Keratinocyte (primary cell): Measurements from ENCODE around the gene DMXL2. TPM values are rescaled to one million over a fixed set of nuclear protein-coding genes. Genes with fewer than 3 reads are reported as not detected.

Experiments
- DNase-seq: peaks from one replicate; pipeline ENCODE4 v3.0.0-alpha.2; 2011; ENCODE audit warnings: low read depth, missing footprints, low spot score
- FAIRE-seq: peaks from 2 replicates; lab custom pipeline; 2011; peaks lifted over from hg19 to GRCh38; lab: Jason Lieb, UNC
- H2AFZ ChIP-seq: 2 replicates; pipeline ENCODE4 v1.6.0; 2012; ENCODE audit warnings: low read length, control low read depth, inconsistent platforms; ENCODE audit not compliant: control insufficient read depth
- H3K27ac ChIP-seq: 2 replicates; pipeline ENCODE4 v1.5.1; 2011; ENCODE audit warnings: low read length; ENCODE audit not compliant: control insufficient read depth, insufficient read depth
- H3K27me3 ChIP-seq: 3 replicates; pipeline ENCODE4 v1.6.0; 2011; ENCODE audit warnings: low read length; ENCODE audit not compliant: control insufficient read depth, insufficient read depth; ENCODE audit errors: extremely low read depth
- H3K36me3 ChIP-seq, 2 experiments: 2 replicates in 1 of 2; 3 replicates in 1 of 2; pipeline ENCODE4 v1.5.1; 2011; ENCODE audit warnings: low read length in 2 of 2, mild to moderate bottlenecking in 1 of 2; ENCODE audit not compliant: control insufficient read depth in 2 of 2, insufficient read depth in 2 of 2; ENCODE audit errors: extremely low read depth in 1 of 2
- H3K4me1 ChIP-seq: 3 replicates; pipeline ENCODE4 v1.5.1; 2011; ENCODE audit warnings: low read length; ENCODE audit not compliant: control insufficient read depth, insufficient read depth; ENCODE audit errors: extremely low read depth
- H3K4me2 ChIP-seq: 3 replicates; pipeline ENCODE4 v1.6.0; 2011; ENCODE audit warnings: low read depth, low read length; ENCODE audit not compliant: control insufficient read depth, insufficient read depth; ENCODE audit errors: extremely low read depth
- H3K4me3 ChIP-seq, 3 experiments: fragments of 200-600 bp in 1 of 3; sonication (generic) in 1 of 3; 2 replicates in 2 of 3; 3 replicates in 1 of 3; pipeline ENCODE4 v1.5.1; 2011 to 2016; ENCODE audit warnings: low read length in 3 of 3, mild to moderate bottlenecking in 3 of 3, control low read depth in 2 of 3, inconsistent platforms in 1 of 3, low read depth in 1 of 3, mixed read lengths in 1 of 3, mixed run types in 1 of 3, moderate library complexity in 1 of 3; ENCODE audit not compliant: control insufficient read depth in 2 of 3, insufficient read depth in 2 of 3; ENCODE audit errors: extremely low read depth in 1 of 3
- H3K79me2 ChIP-seq: 2 replicates; pipeline ENCODE4 v1.6.0; 2012; ENCODE audit warnings: low read length; ENCODE audit not compliant: control insufficient read depth, insufficient read depth
- H3K9ac ChIP-seq: 3 replicates; pipeline ENCODE4 v1.6.0; 2011; ENCODE audit warnings: low read length; ENCODE audit not compliant: control insufficient read depth, insufficient read depth; ENCODE audit errors: extremely low read depth
- H3K9me1 ChIP-seq: 3 replicates; pipeline ENCODE4 v1.6.0; 2011; ENCODE audit warnings: low read length; ENCODE audit not compliant: control insufficient read depth, insufficient read depth; ENCODE audit errors: extremely low read depth
- H3K9me3 ChIP-seq: 2 replicates; pipeline ENCODE4 v1.5.1; 2012; ENCODE audit warnings: low read depth, low read length; ENCODE audit not compliant: control insufficient read depth
- H4K20me1 ChIP-seq: 3 replicates; pipeline ENCODE4 v1.6.0; 2011; ENCODE audit warnings: low read length; ENCODE audit not compliant: control insufficient read depth, insufficient read depth; ENCODE audit errors: extremely low read depth
- CTCF ChIP-seq, 3 experiments: IDR thresholded peaks in 1 of 3; conservative IDR thresholded peaks in 1 of 3; optimal IDR thresholded peaks in 1 of 3; 2 replicates in 2 of 3; 3 replicates in 1 of 3; pipeline versions ENCODE3 to v1.5.1; 2011; ENCODE audit warnings: low read length in 3 of 3, mild to moderate bottlenecking in 3 of 3, moderate library complexity in 2 of 3, control low read depth in 1 of 3, inconsistent platforms in 1 of 3; ENCODE audit not compliant: insufficient read depth in 2 of 3; ENCODE audit errors: extremely low read depth in 1 of 3
- EZH2 ChIP-seq: IDR thresholded peaks from one replicate; pipeline ENCODE4 v1.6.1; 2012; ENCODE audit warnings: inconsistent platforms, mild to moderate bottlenecking, low read length, moderate library complexity
- dilution Hi-C: fragments of 300-500 bp; cut with MboI; formaldehyde crosslinking; loops from one replicate; pipeline ENCODE4 v1.7.0; 2020; ENCODE audit warnings: low sequenced_read_pairs; ENCODE audit not compliant: extremely low pct_ligation_motif_present
- polyA plus RNA-seq, 5 experiments: library from polyadenylated mRNA; depleted of rRNA in 3 of 5; stranded (reverse) in 3 of 5; stranded (forward) in 1 of 5; unstranded in 1 of 5; fragments of >200 nt; gene quantifications; 1 replicate in 1 of 5; 2 replicates in 3 of 5; 3 replicates in 1 of 5; pipeline versions ENCODE4 v1.2.1 to v1.2.3, GENCODE V29; 2011 to 2012; ENCODE audit warnings: missing spikeins in 2 of 5, low read depth in 1 of 5, low replicate concordance in 1 of 5

The DMXL2 gene
- polyA plus RNA-seq, 1 donor (not counting 4 experiments of a cell fraction or from before 2014, with no cell fraction given), result 14.9 TPM

GRCh38 chr15:51629612-51630011 is 7.0 kb upstream of the DMXL2 start:
- H3K36me3 ChIP-seq, result no peaks in the 10 kb centered on the region
- DNase-seq, result no peak
- no peak overlapping the region for H2AFZ ChIP-seq
- H3K27me3 ChIP-seq, result no peaks in the 10 kb centered on the region
- no peak overlapping the region for H3K9ac ChIP-seq
- no peak overlapping the region for H3K27ac ChIP-seq
- H4K20me1 ChIP-seq, result no peaks in the 10 kb centered on the region
- no peak for FAIRE-seq
- H3K9me1 ChIP-seq, result no peaks in the 10 kb centered on the region
- H3K4me1 ChIP-seq, result no peaks in the 10 kb centered on the region
- H3K4me3 ChIP-seq, result no peak overlapping the region
- TF ChIP-seq EZH2, result no peak
- TF ChIP-seq CTCF (optimal IDR thresholded peaks at IDR 0.05 in 1 of 3, IDR thresholded peaks at IDR 0.05 in 1 of 3, conservative IDR thresholded peaks at IDR 0.05 in 1 of 3; ENCODE audit: extremely low read depth in 1 of 3, insufficient read depth in 2 of 3, low read length in 3 of 3), result no peak
- H3K9me3 ChIP-seq, result no peaks in the 10 kb centered on the region
- no peak overlapping the region for H3K4me2 ChIP-seq
- no peaks in the 10 kb centered on the region for H3K79me2 ChIP-seq
- dilution Hi-C loops, result no loop called here

GRCh38 chr15:51625236-51625635 is 2.7 kb upstream of the DMXL2 start:
- DNase-seq, result no peak
- no peaks in the 10 kb centered on the region for H3K9me3 ChIP-seq
- H3K27ac ChIP-seq, result no peak overlapping the region
- H3K36me3 ChIP-seq, result no peaks in the 10 kb centered on the region
- no peaks in the 10 kb centered on the region for H3K9me1 ChIP-seq
- H3K79me2 ChIP-seq, result peaks cover 12% of the 10 kb centered on the region
- peaks cover 8% of the 10 kb centered on the region for H3K4me1 ChIP-seq
- no peaks in the 10 kb centered on the region for H3K27me3 ChIP-seq
- TF ChIP-seq CTCF (optimal IDR thresholded peaks at IDR 0.05 in 1 of 3, IDR thresholded peaks at IDR 0.05 in 1 of 3, conservative IDR thresholded peaks at IDR 0.05 in 1 of 3; ENCODE audit: extremely low read depth in 1 of 3, insufficient read depth in 2 of 3, low read length in 3 of 3) (no peak), EZH2 (no peak)
- H4K20me1 ChIP-seq, result no peaks in the 10 kb centered on the region
- no peak for FAIRE-seq
- dilution Hi-C loops, result no loop called here
- H2AFZ ChIP-seq, result no peak overlapping the region
- no peak overlapping the region for H3K9ac ChIP-seq
- no peak overlapping the region for H3K4me2 ChIP-seq
- H3K4me3 ChIP-seq, result no peak overlapping the region
